ENCODE measurements around the gene TKTL1. TPM values are rescaled to one million over a fixed set of nuclear protein-coding genes. Genes with fewer than 3 reads are reported as not detected.

TKTL1 gene
- total and polyA plus RNA-seq, 2 of the 8 experiments (the other 6 are each of a cell fraction or from before 2014, with no cell fraction given) = 0.05 TPM; not detected in 1

DNA sequence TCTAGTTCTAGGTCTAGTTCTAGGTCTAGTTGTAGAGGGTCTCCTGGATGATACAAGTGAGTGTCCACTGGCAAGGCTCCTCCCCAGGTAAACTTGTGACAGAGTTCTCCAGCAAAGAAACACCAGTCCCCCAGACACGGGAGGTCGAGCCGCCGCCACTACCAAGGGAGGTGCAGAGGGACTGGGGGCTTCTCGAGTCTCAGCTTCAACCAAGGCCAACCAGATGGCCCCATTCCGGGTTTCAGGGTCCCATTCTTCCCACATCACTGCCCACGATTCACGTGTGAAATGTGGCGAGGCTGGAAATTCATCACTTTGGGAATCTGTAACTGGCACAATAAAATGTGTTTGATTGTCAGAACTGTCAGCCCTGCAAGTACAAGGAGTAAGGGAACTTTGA, 37.5 kb downstream of the TKTL1 start:
- no peaks in the 10 kb centered on the region for H3K79me1 ChIP-seq (ENCODE audit: low read depth, low read length)
- 89% methylated on average over 4 of the region's 9 CpGs; no CpG with 5 or more reads in 1 of the 2 experiments for WGBS, 2 experiments (ENCODE audit: extremely low coverage in 1 of 2, insufficient coverage in 1 of 2, insufficient read length in 1 of 2, insufficient replicate concordance in 2 of 2, low coverage in 1 of 2, low lambda C conversion rate in 2 of 2, missing lambda C conversion rate in 1 of 2)
- no peaks in the 10 kb centered on the region for H3K23me2 ChIP-seq (ENCODE audit: low read depth, low read length)
- H2BK20ac ChIP-seq (ENCODE audit: low read length) = no peak overlapping the region
- no peak for TF ChIP-seq ASH2L (IDR thresholded peaks at IDR 0.05; ENCODE audit: low read length)
- TF ChIP-seq POU5F1 (IDR thresholded peaks at IDR 0.05; ENCODE audit: low read depth, low read length) = no peak
- TF ChIP-seq SIX5 (IDR thresholded peaks at IDR 0.05; ENCODE audit: low read depth, low read length) = no peak
- TF ChIP-seq ZNF274 (IDR thresholded peaks at IDR 0.05; ENCODE audit: borderline replicate concordance, extremely low read depth, low read length) = no peak
- no peak for TF ChIP-seq YY1 (IDR thresholded peaks at IDR 0.05; ENCODE audit: low read depth, low read length)
- no peak for TF ChIP-seq TAF7 (optimal IDR thresholded peaks at IDR 0.05; ENCODE audit: borderline replicate concordance, low read depth, low read length)
- TF ChIP-seq SRF (IDR thresholded peaks at IDR 0.05; ENCODE audit: low read depth, low read length) = no peak
- TF ChIP-seq RBBP5 (IDR thresholded peaks at IDR 0.05; ENCODE audit: borderline replicate concordance, low read depth, low read length) = no peak
- TF ChIP-seq FOSL1 (IDR thresholded peaks at IDR 0.05; ENCODE audit: insufficient read depth, low read depth, low read length) = no peak
- no peaks in the 10 kb centered on the region for H3K9me3 ChIP-seq (ENCODE audit: insufficient read depth in 2 of 2, low read depth in 1 of 2, low read length in 1 of 2)
- H3K14ac ChIP-seq (ENCODE audit: insufficient read length) = no peak overlapping the region
- no peak overlapping the region for H4K8ac ChIP-seq (ENCODE audit: extremely low read depth, insufficient read depth, low read length)
- no peak overlapping the region for H2BK5ac ChIP-seq (ENCODE audit: low read depth, low read length)
- POLR2A ChIA-PET (ENCODE audit: partially characterized antibody) = interaction anchor here (1.6 kb wide), 1 partner anchor 65 kb away, joined by 4 read pairs; the partner anchor contains the start of gene RPL10
- CTCF ChIA-PET (ENCODE audit: partially characterized antibody) = no interaction called here
- H2BK12ac ChIP-seq (ENCODE audit: low read depth, low read length) = no peak overlapping the region
- DNase-seq (ENCODE audit: low read depth in 1 of 2, low spot score in 2 of 2) (no peak), FAIRE-seq (no peak)
- no peak overlapping the region for H3K4me3 ChIP-seq (ENCODE audit: extremely low read depth in 1 of 4, insufficient read depth in 2 of 4, low read depth in 3 of 4, low read length in 4 of 4)
- no peak overlapping the region for H3K27ac ChIP-seq (ENCODE audit: low read depth, low read length)
- no peak overlapping the region for H3K56ac ChIP-seq (replicated peaks; ENCODE audit: insufficient read length, low read depth, low read length)
- H2BK120ac ChIP-seq (replicated peaks; ENCODE audit: low read depth, low read length) = no peak overlapping the region
- no peaks in the 10 kb centered on the region for H3K36me3 ChIP-seq (ENCODE audit: control insufficient read depth in 2 of 4, insufficient read depth in 4 of 4, low read length in 3 of 4)
- H3K4me1 ChIP-seq (replicated peaks in 1 of 4; ENCODE audit: control insufficient read depth in 3 of 4, insufficient read depth in 4 of 4, low read length in 3 of 4) = no peaks in the 10 kb centered on the region; a peak in 1 of 7 replicates
- H3K18ac ChIP-seq (ENCODE audit: extremely low read depth, low read length) = no peak overlapping the region
- H2AK5ac ChIP-seq (ENCODE audit: low read depth, low read length) = no peak overlapping the region
- H4K20me1 ChIP-seq (replicated peaks in 1 of 2; ENCODE audit: control insufficient read depth in 1 of 2, insufficient read depth in 2 of 2, low read length in 2 of 2) = no peaks in the 10 kb centered on the region
- H4K91ac ChIP-seq (replicated peaks; ENCODE audit: insufficient read length, low read length) = no peak overlapping the region
- H3K79me2 ChIP-seq (ENCODE audit: control insufficient read depth in 1 of 2, insufficient read depth in 2 of 2, low read length in 2 of 2) = no peaks in the 10 kb centered on the region
- no peak overlapping the region for H3K4ac ChIP-seq (replicated peaks; ENCODE audit: insufficient read length, low read depth, low read length)
- no peak overlapping the region for H3K9ac ChIP-seq (replicated peaks in 1 of 4; ENCODE audit: extremely low read depth in 1 of 4, low read depth in 3 of 4, low read length in 3 of 4)
- no peak overlapping the region for H2AFZ ChIP-seq (ENCODE audit: low read length)
- H3K4me2 ChIP-seq (ENCODE audit: insufficient read depth in 1 of 2, low read depth in 2 of 2, low read length in 2 of 2) = no peak overlapping the region
- H3K27me3 ChIP-seq (replicated peaks in 1 of 4; ENCODE audit: control insufficient read depth in 3 of 4, extremely low read depth in 1 of 4, insufficient read depth in 3 of 4, low read length in 3 of 4) = no peaks in the 10 kb centered on the region
- H2BK15ac ChIP-seq (ENCODE audit: low read length) = no peak overlapping the region
- no peak overlapping the region for H4K5ac ChIP-seq (ENCODE audit: insufficient read length, low read depth, low read length)
- no peak overlapping the region for H3K23ac ChIP-seq (ENCODE audit: insufficient read length)
